M059J (cell line): ENCODE results near the gene MAPK14. TPM values are rescaled to one million over a fixed set of nuclear protein-coding genes. Genes with fewer than 3 reads are reported as not detected.
A peak's percentile ranks its signal among the peaks of the same experiment; 100 is the strongest.

Experiments
- DNase-seq: peaks from one replicate; pipeline ENCODE4 v3.0.0-alpha.2; 2012; ENCODE audit warnings: low read depth
- total RNA-seq: library from RNA; depleted of rRNA; stranded (reverse); fragments of >200 nt; shearing (Covaris generic); gene quantifications from 2 replicates; pipeline ENCODE4 v1.2.3, GENCODE V29; 2014; rRNA removed

The MAPK14 gene
- total RNA-seq, 1 experiment from 2014 or later, result 86.7 TPM

GRCh38 chr6:36136034-36136433 lies 108.4 kb downstream of the MAPK14 start:
- no peak for DNase-seq

GRCh38 chr6:36136551-36136950 lies 108.9 kb downstream of the MAPK14 start:
- no peak for DNase-seq

DNA sequence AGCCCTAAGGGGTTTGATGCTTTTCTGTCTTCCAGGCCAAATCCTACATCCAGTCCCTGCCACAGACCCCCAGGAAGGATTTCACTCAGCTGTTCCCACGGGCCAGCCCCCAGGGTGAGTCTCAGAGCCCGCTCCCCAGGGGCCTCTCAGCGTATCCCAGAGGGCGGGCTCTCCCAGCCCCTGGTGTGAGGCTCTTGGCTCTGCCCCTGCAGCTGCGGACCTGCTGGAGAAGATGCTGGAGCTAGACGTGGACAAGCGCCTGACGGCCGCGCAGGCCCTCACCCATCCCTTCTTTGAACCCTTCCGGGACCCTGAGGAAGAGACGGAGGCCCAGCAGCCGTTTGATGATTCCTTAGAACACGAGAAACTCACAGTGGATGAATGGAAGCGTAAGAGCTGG lies 111.1 kb downstream of the MAPK14 start:
- DNase-seq, result no peak

DNA sequence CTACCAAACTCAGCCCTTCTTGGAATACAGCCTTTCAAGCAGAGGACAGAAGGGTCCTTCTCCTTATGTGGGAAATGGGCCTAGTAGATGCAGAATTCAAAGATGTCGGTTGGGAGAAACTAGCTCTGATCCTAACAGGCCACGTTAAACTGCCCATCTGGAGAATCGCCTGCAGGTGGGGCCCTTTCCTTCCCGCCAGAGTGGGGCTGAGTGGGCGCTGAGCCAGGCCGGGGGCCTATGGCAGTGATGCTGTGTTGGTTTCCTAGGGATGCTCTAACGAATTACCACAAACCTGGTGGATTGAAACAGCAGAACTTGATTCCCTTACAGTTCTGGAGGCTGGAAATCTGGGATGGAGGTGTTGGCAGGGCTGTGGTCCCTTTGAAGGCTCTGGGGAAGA lies 111.8 kb downstream of the MAPK14 start:
- no peak for DNase-seq

DNA sequence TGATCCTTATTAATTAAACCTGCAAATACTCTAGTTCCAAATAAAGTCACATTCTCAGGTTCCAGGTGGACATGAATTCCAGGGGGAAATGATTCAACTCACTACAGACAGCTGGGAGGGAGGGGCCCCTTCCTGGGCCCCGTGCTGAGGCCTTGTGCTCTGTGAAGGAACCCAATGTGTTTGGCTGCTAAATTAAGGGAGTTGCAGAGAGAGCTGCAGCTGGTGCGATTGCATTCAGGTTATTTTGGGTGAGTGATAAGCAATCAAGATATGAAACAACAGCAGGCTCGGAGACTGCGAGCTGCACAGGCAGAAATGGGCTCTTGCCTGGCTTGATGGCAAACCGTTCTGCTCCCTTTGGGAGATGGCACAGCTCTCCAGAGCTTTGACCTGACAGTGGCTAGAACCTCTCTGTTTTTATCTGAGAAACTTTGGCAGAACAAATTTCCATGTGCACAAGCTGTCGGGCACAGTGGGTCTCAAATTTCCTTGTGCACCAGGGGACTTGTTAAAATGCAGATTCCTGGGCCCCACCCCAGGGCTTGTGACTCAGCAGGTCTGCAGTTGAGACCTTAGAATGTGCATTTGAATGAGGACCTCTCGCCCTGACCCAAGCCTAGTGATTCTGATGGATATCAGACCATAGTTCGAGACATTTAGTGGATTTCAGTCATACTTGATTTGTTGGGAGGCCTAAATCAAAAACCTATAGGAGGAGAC lies 112.5 kb downstream of the MAPK14 start:
- no peak for DNase-seq

DNA sequence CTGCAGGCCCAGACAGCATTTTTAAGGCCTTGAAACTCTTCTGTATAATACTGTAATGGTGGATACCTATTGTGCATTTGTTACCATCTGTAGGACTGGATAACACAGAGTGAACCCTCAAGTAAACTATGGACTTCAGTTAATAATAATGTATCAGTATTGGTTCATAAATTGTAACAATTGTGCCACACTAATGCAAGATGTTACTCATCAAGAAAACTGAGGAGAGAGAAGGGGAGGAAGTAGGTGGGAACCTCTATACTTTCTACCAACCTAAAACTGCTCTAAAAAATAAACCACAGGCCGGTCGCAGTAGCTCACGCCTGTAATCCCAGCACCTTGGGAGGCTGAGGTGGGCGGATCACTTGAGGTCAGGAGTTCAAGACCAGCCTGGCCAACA lies 113.5 kb downstream of the MAPK14 start:
- no peak for DNase-seq

DNA sequence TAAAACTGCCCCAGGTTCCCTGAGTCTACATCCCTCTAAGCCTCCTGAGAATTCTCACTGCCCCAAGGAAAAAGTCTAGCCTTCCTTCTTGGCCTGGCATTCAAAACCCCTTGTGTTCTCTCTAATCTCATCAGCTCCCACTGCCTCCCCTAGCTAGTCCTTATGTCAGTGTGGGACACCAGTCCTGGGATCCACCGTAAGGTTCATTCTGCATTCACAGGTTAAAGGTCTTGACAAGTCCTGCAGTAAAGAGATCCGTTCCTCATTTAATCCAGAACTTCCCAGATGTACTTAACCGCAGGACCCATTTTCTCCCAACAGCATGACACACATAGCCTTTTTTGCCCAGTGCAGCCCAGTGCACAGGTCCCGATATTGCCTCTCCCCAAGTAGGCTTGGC lies 114.4 kb downstream of the MAPK14 start:
- no peak for DNase-seq

GRCh38 chr6:36142971-36143838 lies 115.6 kb downstream of the MAPK14 start:
- DNase-seq, result no peak

DNA sequence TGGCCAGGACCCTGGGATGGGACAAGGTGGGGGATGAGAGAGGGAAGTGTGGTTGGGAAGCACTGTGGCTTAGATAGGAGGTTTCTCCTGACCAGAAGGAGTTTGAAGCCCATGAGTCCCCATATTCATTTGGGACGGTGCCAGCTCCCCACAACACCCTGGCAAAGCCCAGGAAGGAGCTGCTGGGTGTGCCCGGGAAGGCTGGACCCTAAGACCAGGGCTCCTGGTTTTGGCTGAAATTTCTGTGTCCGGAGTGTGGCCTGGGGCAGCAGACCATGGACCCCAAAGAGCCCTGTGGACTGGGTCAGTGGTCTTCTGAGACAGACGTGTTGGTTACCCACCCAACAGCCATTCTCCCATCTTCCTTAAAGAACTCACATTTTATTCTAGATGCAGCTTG lies 117.9 kb downstream of the MAPK14 start:
- DNase-seq, result no peak

DNA sequence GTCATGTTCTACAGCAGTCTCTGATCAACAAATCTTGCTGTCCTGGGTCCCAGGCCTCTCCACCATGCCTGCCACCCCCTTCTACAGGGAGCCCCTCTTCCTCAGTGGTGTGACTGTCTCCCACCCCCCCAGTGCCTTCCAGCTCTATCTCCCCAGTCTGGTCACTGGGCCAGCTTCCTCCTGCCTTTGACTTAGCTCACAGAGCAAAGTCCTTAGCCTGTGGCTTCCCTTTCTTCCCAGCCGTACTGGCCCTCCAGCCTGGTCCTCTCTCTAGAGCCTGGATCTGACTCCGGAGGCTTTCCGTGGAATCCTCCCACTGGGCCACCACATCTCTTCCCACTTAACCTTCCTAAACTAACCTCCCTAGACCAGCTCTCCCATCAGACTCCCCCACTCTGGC lies 119.7 kb downstream of the MAPK14 start:
- no peak for DNase-seq

GRCh38 chr6:36149476-36149875 lies 121.9 kb downstream of the MAPK14 start:
- DNase-seq, result no peak

- no peak for DNase-seq
These were observed 122.7 kb downstream of the MAPK14 start for GRCh38 chr6:36150283-36150682.

GRCh38 chr6:36154286-36154685 lies 126.7 kb downstream of the MAPK14 start:
- DNase-seq, result no peak

GRCh38 chr6:36155662-36156061 lies 128.1 kb downstream of the MAPK14 start:
- no peak for DNase-seq

- peak; percentile 27 for DNase-seq
These were observed 132.6 kb downstream of the MAPK14 start for GRCh38 chr6:36160147-36160760.

Other genes starting within 250 kb of the MAPK14 start
- not detected in 2 replicates for gene CLPSL1, start 246.8 kb upstream of the MAPK14 start, total RNA-seq
- not detected in 2 replicates for gene CLPS, start 230.5 kb upstream of the MAPK14 start, total RNA-seq
- gene LHFPL5, start 222.5 kb upstream of the MAPK14 start, total RNA-seq, result not detected in 2 replicates
- 118 and 138 TPM in 2 replicates for gene SRPK1, start 106.7 kb upstream of the MAPK14 start, total RNA-seq
- gene SLC26A8, start 3.2 kb upstream of the MAPK14 start, total RNA-seq, result 0.10 TPM in 1 of 2 replicates, not detected in the other
- 1.8 and 4.0 TPM in 2 replicates for gene MAPK13, start 102.7 kb downstream of the MAPK14 start, total RNA-seq
- gene BRPF3, start 168.9 kb downstream of the MAPK14 start, total RNA-seq, result 22.2 and 35.1 TPM in 2 replicates
- 0.05 and 0.27 TPM in 2 replicates for gene PNPLA1, start 242.3 kb downstream of the MAPK14 start, total RNA-seq